ENCODE results near the gene AOPEP. TPM values are rescaled to one million over a fixed set of nuclear protein-coding genes. Genes with fewer than 3 reads are reported as not detected.
A peak's percentile ranks its signal among the peaks of the same experiment; 100 is the strongest.

Gene AOPEP
- total and polyA plus RNA-seq, 3 donors from 2014 or later, result 31.4 to 95.0 (median 80.4) TPM

DNA sequence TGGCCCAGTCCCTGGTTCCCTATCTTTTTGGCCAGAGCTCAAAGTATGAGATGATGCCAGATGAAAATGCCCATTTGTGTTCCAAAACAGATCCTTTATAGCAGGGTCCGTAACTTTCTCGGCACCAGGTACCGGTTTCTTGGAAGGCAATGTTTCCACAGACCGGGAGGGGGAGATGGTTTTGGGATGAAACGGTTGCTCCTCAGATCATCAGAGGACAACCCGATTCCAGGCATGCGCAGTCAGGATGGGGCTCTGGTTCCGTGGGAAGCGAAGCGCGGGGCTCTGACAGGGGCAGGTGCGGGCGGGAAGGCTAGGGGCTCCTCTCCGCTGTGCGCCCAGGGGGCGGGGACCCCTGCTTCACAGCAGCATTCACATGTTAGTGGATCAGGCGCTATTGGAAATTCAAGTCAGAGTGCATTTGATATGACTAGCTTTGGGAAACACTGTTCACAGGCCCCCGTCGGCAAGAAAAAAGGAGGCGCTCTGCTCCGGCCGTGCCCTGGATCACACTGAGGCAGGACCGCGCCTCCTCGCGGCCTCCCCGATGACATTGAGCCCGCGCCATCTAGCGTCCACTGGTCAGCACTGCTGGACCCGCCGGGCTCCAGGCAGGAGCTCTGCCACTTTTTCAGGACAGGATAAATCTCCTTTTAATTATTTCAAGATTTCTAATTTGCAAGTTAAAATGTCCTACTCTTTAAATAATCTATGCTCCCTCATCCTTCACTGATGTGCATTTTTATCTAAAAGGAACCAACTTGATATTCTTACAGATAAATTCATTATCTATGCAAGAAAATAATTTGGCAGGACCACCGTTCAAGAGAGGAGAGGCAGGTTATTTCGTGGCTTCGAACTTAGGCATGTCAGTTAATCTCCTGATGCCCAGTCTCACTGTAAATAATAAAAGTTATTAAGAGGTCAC, 401.0 kb downstream of the AOPEP start:
- TF ChIP-seq CTCF (IDR thresholded peaks at IDR 0.05) (peak; percentile 91 to 93 (median 92)), POLR2A (IDR thresholded peaks at IDR 0.05) (no peak)
- H3K4me1 ChIP-seq, result peaks cover 20% of the 10 kb centered on the region
- peak overlapping the region; percentile 34 to 65 for H3K27ac ChIP-seq
- peak overlapping the region; percentile 31 to 37 for H3K4me3 ChIP-seq
- intact Hi-C loops (cut with DNase I; ENCODE audit: low total_unique reads), result loop anchor here (5.0 to 10.0 kb wide), 2 partner anchors 343 to 450 kb away; no protein-coding TSS in a partner anchor
- H3K9me3 ChIP-seq, result no peaks in the 10 kb centered on the region
- H3K27me3 ChIP-seq, result no peaks in the 10 kb centered on the region
- no peaks in the 10 kb centered on the region for H3K36me3 ChIP-seq (ENCODE audit: low read depth, missing control alignments)
- DNase-seq, result peak; percentile 94
- 9 to 23% methylated on average over 27 to 35 of the region's 35 CpGs for WGBS, 2 donors

DNA sequence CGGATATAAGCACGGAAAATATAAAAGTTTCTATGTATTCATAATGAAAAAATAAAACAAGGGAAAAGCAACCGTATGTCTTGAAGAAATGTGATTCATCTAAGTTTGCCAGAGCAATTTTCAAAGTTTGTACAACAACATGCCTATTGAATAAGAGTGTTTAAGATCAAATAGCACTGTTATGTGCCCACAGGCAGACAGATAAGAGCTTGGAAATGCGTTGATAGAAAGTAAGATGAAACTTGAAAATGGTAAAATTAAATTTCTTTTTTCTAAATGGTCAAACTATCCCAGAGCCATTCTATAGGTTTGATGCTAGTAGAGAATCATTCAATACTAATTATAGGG, 401.7 kb downstream of the AOPEP start:
- WGBS, 2 donors, result 76 to 81% methylated on average over 4 of the region's 4 CpGs
- H3K27me3 ChIP-seq, result no peaks in the 10 kb centered on the region
- intact Hi-C loops (cut with DNase I; ENCODE audit: low total_unique reads), result loop anchor here (5.0 to 10.0 kb wide), 2 partner anchors 343 to 451 kb away; no protein-coding TSS in a partner anchor
- H3K36me3 ChIP-seq (ENCODE audit: low read depth, missing control alignments), result no peaks in the 10 kb centered on the region
- no peaks in the 10 kb centered on the region for H3K9me3 ChIP-seq
- no peak overlapping the region for H3K4me3 ChIP-seq
- no peak for DNase-seq
- H3K27ac ChIP-seq, result no peak overlapping the region
- peaks cover 26% of the 10 kb centered on the region for H3K4me1 ChIP-seq
- TF ChIP-seq CTCF (IDR thresholded peaks at IDR 0.05) (no peak), POLR2A (IDR thresholded peaks at IDR 0.05) (no peak)

DNA sequence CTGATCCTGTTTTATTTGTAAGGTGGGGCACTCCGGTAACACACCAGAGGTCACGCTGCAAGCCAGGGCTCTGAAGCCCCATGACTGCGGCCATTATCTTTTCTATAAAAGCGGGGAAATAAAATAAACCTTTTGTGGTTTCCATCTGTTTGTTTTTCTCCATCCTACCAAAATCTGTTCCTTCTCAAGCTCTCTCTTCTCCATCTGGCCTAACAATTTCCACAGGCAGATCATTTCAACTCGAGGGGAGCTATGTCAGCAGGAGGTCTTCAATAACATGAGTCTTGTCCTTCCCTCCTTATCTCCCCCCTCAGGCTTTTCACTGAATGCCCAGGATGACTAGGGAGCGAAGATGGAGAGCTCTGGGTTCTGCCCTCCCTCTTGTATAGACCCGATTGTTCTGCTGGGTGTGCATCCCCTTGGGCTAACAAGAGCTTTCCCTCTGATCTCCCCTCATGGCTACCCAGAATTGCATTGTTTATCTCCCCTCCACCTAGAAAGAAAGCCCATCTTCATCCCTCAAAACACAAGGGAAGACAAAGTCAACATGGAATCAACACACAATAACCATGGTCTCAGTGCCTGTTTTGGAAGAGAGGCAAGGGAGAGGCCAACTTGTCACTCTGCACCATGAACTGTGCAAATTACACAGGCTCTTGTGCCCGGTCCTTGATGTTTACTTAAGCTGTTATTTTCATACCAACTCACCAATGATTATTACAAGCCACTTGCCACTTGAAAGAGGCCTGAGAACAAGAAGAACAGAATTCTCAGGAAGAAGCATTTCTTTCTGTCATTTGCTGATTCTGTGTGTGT, 403.2 kb downstream of the AOPEP start:
- peak overlapping the region in 1 of 2 donors; percentile 51 for H3K27ac ChIP-seq
- no peaks in the 10 kb centered on the region for H3K27me3 ChIP-seq
- H3K36me3 ChIP-seq (ENCODE audit: low read depth, missing control alignments), result no peaks in the 10 kb centered on the region
- 85 to 93% methylated on average over 8 of the region's 8 CpGs for WGBS, 2 donors
- no peaks in the 10 kb centered on the region for H3K9me3 ChIP-seq
- no peak overlapping the region for H3K4me3 ChIP-seq
- TF ChIP-seq POLR2A (IDR thresholded peaks at IDR 0.05), result no peak
- TF ChIP-seq CTCF (IDR thresholded peaks at IDR 0.05), result no peak
- intact Hi-C loops (cut with DNase I; ENCODE audit: low total_unique reads), result loop anchor here (5.0 to 10.0 kb wide), 2 partner anchors 345 to 452 kb away; no protein-coding TSS in a partner anchor
- peaks cover 26% of the 10 kb centered on the region for H3K4me1 ChIP-seq
- no peak for DNase-seq

GRCh38 chr9:95130484-95130883, 404.0 kb downstream of the AOPEP start:
- 59 to 62% methylated on average over 5 of the region's 5 CpGs for WGBS, 2 donors
- DNase-seq, result no peak
- intact Hi-C loops (cut with DNase I; ENCODE audit: low total_unique reads), result no loop called here
- no peaks in the 10 kb centered on the region for H3K36me3 ChIP-seq (ENCODE audit: low read depth, missing control alignments)
- H3K27me3 ChIP-seq, result no peaks in the 10 kb centered on the region
- H3K27ac ChIP-seq, result peak overlapping the region; percentile 29 to 51
- H3K4me1 ChIP-seq, result peaks cover 26% of the 10 kb centered on the region
- H3K4me3 ChIP-seq, result no peak overlapping the region
- TF ChIP-seq POLR2A (IDR thresholded peaks at IDR 0.05) (no peak), CTCF (IDR thresholded peaks at IDR 0.05) (no peak)
- H3K9me3 ChIP-seq, result no peaks in the 10 kb centered on the region

Data from testis (tissue), 3 donors.